ENCODE data around the gene JAKMIP2.
"Not testable (repeated sequence)": the region's sequence is repeated elsewhere in the genome, so short reads cannot be mapped to it uniquely, and the experiment has no call there.

JAKMIP2 gene

DNA sequence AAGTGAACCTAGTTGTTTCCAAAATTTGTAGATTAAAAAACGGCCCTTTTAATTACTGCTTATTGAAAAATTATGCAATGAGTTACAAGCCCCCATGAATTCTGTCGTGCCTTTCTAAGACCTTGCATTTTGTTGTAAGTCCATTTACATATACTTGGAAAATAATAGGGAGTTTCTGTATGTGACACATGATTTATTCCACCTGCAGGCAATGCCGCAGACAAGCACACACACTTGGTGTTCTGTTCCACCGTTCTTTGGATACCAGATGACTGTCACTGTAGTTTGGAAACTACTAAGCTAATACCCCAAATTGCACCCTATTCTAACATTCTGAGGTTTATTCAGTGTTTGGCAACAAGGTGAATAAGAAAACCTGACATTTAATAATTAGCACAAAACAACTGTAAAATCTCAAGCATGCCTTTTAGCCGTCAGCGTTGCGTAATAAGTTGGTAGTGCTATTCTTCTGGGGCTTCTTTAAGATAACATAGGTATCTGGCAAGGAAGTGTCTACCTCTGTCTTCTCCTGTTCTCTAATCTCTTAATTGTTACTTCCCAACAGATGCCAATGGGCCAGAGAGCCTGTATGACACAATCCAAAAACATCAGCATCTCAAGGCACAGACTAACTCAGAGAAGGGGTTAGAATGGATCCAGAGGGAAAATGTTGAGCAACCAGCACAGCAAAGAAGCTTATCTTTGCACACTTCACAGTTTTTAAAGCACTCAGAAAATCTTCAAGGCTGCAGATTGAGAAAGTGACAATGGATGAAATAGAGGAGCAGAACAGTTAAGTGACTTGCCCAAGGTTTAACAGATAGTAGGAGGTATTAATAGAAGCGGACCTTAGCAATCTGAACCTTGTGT lies 224.4 kb downstream of the JAKMIP2 start:
- DNase-seq (ENCODE audit: low read depth) = no peak

- no peak for DNase-seq (ENCODE audit: low read depth)
Observed at GRCh38 chr5:147555176-147555575, 227.4 kb downstream of the JAKMIP2 start.

GRCh38 chr5:147554261-147554817 lies 228.2 kb downstream of the JAKMIP2 start:
- no peak for DNase-seq (ENCODE audit: low read depth)

GRCh38 chr5:147553817-147554216 lies 228.7 kb downstream of the JAKMIP2 start:
- not testable (repeated sequence) for DNase-seq (ENCODE audit: low read depth)

DNA sequence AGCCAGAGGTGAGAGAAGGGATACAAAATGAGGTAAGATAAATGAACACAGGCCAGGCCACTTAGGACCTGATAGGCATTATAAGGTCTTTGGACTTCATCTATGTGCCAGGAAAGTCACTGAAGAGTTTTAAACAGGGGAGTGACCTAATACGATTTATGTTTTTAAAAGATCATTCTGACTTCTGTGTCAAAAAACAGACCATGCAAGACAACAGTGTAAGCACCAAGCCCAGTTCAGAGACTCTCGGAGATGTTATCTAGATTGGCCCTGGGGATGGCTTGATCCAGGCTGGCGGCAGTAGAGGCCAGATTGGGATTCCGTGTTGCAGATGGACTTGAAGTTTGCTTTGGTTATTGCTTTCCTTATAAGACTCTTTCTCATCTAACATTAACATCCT lies 229.6 kb downstream of the JAKMIP2 start:
- no peak for DNase-seq (ENCODE audit: low read depth)

- DNase-seq (ENCODE audit: low read depth) = no peak
Observed at GRCh38 chr5:147551677-147552076, 230.9 kb downstream of the JAKMIP2 start.

DNA sequence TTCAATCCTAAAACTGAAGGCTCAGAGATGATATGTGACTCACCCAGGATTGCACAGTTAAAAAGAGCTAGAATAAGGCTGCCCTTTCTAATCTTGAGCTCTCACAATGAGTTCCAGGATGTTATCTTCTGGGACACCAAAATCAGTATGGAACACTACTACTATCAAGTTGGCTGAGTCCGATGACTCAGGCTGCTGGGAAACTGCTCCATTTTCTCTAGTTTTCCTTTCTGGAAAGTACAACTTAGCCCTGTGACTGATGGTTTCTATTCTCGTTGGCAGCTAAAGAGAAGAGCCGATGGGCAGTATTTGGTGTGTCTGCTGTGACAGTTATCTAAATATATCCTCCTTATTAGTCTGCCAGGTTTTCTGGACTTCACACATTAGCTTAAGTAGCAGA lies 234.8 kb downstream of the JAKMIP2 start:
- no peak for DNase-seq (ENCODE audit: low read depth)

GRCh38 chr5:147544556-147544955 lies 238.0 kb downstream of the JAKMIP2 start:
- no peak for DNase-seq (ENCODE audit: low read depth)

- DNase-seq (ENCODE audit: low read depth) = no peak
Observed at GRCh38 chr5:147539053-147539452, 243.5 kb downstream of the JAKMIP2 start.

DNA sequence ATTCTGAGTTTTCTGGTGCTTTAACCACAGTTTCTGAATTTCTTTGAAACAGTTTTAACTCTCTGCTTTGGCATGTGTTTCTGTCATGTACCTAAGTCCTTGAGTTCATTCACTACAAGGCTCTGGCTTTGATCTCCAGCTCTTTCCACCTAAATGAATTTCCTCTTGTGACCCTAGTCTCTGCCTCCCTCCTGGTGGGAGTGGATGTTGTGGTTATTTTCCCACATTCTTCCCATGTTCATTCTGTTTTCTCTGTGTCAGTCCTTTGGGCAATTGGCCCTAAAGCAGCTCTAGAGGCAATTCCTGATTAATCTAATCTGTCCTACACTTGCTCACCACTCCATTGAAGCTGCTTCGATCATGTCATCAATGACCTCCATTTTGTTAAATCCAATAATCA lies 244.3 kb downstream of the JAKMIP2 start:
- no peak for DNase-seq (ENCODE audit: low read depth)
